ENCODE results near the gene TANK.

DNA sequence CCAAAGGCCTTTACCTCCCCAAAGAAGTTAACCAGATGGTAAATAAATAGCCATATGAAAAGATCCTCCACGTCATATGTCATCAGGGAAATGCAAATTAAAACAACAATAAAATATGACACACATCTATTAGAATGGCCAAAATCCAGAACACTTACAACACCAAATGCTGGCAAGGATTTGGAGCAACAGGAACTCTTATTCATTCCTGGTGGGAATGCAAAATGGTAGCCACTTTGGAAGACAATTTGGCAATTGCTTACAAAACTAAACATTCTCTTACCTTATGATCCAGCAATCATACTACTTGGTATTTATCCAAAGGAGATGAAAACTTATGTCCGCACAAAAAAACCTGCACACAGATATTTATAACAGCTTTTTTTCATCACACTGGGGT lies 1.3 kb upstream of the TANK start:
- TF ChIP-seq EZH2 (IDR thresholded peaks at IDR 0.05; ENCODE audit: low read depth, low read length, severe bottlenecking): no peak
- no peak for TF ChIP-seq CTCF (IDR thresholded peaks at IDR 0.05; ENCODE audit: control extremely low read depth in 1 of 3, insufficient read depth in 1 of 3, low read depth in 1 of 3, low read length in 3 of 3)
- TF ChIP-seq MAFK (IDR thresholded peaks at IDR 0.05; ENCODE audit: low read depth, low read length): no peak
- no peak for TF ChIP-seq JUN (IDR thresholded peaks at IDR 0.05; ENCODE audit: low read depth, low read length)
- no peak for TF ChIP-seq POLR2A (IDR thresholded peaks at IDR 0.05; ENCODE audit: control extremely low read depth in 1 of 2, low read depth in 2 of 2, low read length in 2 of 2)

Data from H1 (cell line).